ENCODE results near the gene TFAP2E. TPM values are rescaled to one million over a fixed set of nuclear protein-coding genes. Genes with fewer than 3 reads are reported as not detected.

The TFAP2E gene
- total RNA-seq, 1 donor from 2014 or later, result 0.41 TPM

- no peaks in the 10 kb centered on the region for H3K9me3 ChIP-seq (ENCODE audit: insufficient read depth, low read depth, low read length)
- H3K9ac ChIP-seq (ENCODE audit: low read length), result peak overlapping the region; percentile 3
- no peaks in the 10 kb centered on the region for H3K9me3 Mint-ChIP-seq (ENCODE audit: unreplicated experiment)
- no peak overlapping the region for H3K4me3 Mint-ChIP-seq (ENCODE audit: unreplicated experiment)
- peaks cover under 1% of the 10 kb centered on the region for H3K36me3 ChIP-seq (ENCODE audit: insufficient read depth, low read length)
- peaks cover 38% of the 10 kb centered on the region for H3K79me2 ChIP-seq (ENCODE audit: insufficient read depth, low read length)
- no peak overlapping the region for H2AFZ ChIP-seq (ENCODE audit: low read depth, low read length)
- peak overlapping the region; percentile 19 for H3K27ac ChIP-seq (ENCODE audit: low read depth, low read length)
- peaks cover 28% of the 10 kb centered on the region for H3K4me1 ChIP-seq (ENCODE audit: insufficient read depth, low read length)
- H3K4me1 Mint-ChIP-seq (ENCODE audit: low read depth, unreplicated experiment), result peaks cover 29% of the 10 kb centered on the region
- peaks cover 64% of the 10 kb centered on the region for H4K20me1 ChIP-seq (ENCODE audit: insufficient read depth, low read length)
- FAIRE-seq, result peak; percentile 94
- no peak overlapping the region for H3K4me3 ChIP-seq (ENCODE audit: insufficient read depth, low read depth, low read length)
- no peaks in the 10 kb centered on the region for H3K27me3 ChIP-seq (ENCODE audit: insufficient read depth, low read length)
- DNase-seq (ENCODE audit: low read depth), result peak; percentile 75
- no peak for TF ChIP-seq EZH2 (IDR thresholded peaks at IDR 0.05; ENCODE audit: insufficient read depth, low read length)
- TF ChIP-seq CTCF (IDR thresholded peaks at IDR 0.05; ENCODE audit: insufficient read depth, low read depth, low read length), result no peak
- peak overlapping the region; percentile 57 for H3K4me2 ChIP-seq (ENCODE audit: low read length)
- peaks cover 9% of the 10 kb centered on the region for H3K36me3 Mint-ChIP-seq (ENCODE audit: low read depth, unreplicated experiment)
- no peaks in the 10 kb centered on the region for H3K27me3 Mint-ChIP-seq (ENCODE audit: low read depth, unreplicated experiment)
- H3K27ac Mint-ChIP-seq (ENCODE audit: unreplicated experiment), result no peak overlapping the region
Observed at GRCh38 chr1:35539824-35540261, 33.3 kb upstream of the TFAP2E start.

GRCh38 chr1:35544976-35545375 is 28.1 kb upstream of the TFAP2E start:
- no peaks in the 10 kb centered on the region for H3K27me3 ChIP-seq (ENCODE audit: insufficient read depth, low read length)
- H3K27ac ChIP-seq (ENCODE audit: low read depth, low read length), result no peak overlapping the region
- no peak overlapping the region for H3K4me2 ChIP-seq (ENCODE audit: low read length)
- no peak overlapping the region for H3K4me3 ChIP-seq (ENCODE audit: insufficient read depth, low read depth, low read length)
- Mint-ChIP-seq H3K4me3 (ENCODE audit: unreplicated experiment) (peak overlapping the region; percentile 41), H3K27ac (ENCODE audit: unreplicated experiment) (no peak overlapping the region), H3K9me3 (ENCODE audit: unreplicated experiment) (peaks cover 3% of the 10 kb centered on the region), H3K36me3 (ENCODE audit: low read depth, unreplicated experiment) (peaks cover 4% of the 10 kb centered on the region), H3K4me1 (ENCODE audit: low read depth, unreplicated experiment) (peaks cover 12% of the 10 kb centered on the region), H3K27me3 (ENCODE audit: low read depth, unreplicated experiment) (no peaks in the 10 kb centered on the region)
- H3K4me1 ChIP-seq (ENCODE audit: insufficient read depth, low read length), result peaks cover 8% of the 10 kb centered on the region
- TF ChIP-seq CTCF (IDR thresholded peaks at IDR 0.05; ENCODE audit: insufficient read depth, low read depth, low read length) (no peak), EZH2 (IDR thresholded peaks at IDR 0.05; ENCODE audit: insufficient read depth, low read length) (no peak)
- H3K9ac ChIP-seq (ENCODE audit: low read length), result no peak overlapping the region
- peaks cover 44% of the 10 kb centered on the region for H3K79me2 ChIP-seq (ENCODE audit: insufficient read depth, low read length)
- H3K36me3 ChIP-seq (ENCODE audit: insufficient read depth, low read length), result peaks cover 15% of the 10 kb centered on the region
- FAIRE-seq, result no peak
- no peak for DNase-seq (ENCODE audit: low read depth)
- no peak overlapping the region for H2AFZ ChIP-seq (ENCODE audit: low read depth, low read length)
- H4K20me1 ChIP-seq (ENCODE audit: insufficient read depth, low read length), result peaks cover 49% of the 10 kb centered on the region
- H3K9me3 ChIP-seq (ENCODE audit: insufficient read depth, low read depth, low read length), result no peaks in the 10 kb centered on the region

GRCh38 chr1:35546614-35547013 is 26.5 kb upstream of the TFAP2E start:
- Histone ChIP-seq H3K27me3 (ENCODE audit: insufficient read depth, low read length) (no peaks in the 10 kb centered on the region), H3K36me3 (ENCODE audit: insufficient read depth, low read length) (peaks cover 17% of the 10 kb centered on the region), H3K9ac (ENCODE audit: low read length) (no peak overlapping the region), H3K79me2 (ENCODE audit: insufficient read depth, low read length) (peaks cover 42% of the 10 kb centered on the region), H3K4me1 (ENCODE audit: insufficient read depth, low read length) (no peaks in the 10 kb centered on the region), H3K4me3 (ENCODE audit: insufficient read depth, low read depth, low read length) (no peak overlapping the region), H2AFZ (ENCODE audit: low read depth, low read length) (no peak overlapping the region), H3K27ac (ENCODE audit: low read depth, low read length) (no peak overlapping the region), H3K9me3 (ENCODE audit: insufficient read depth, low read depth, low read length) (no peaks in the 10 kb centered on the region), H4K20me1 (ENCODE audit: insufficient read depth, low read length) (peaks cover 36% of the 10 kb centered on the region), H3K4me2 (ENCODE audit: low read length) (no peak overlapping the region)
- no peak overlapping the region for H3K27ac Mint-ChIP-seq (ENCODE audit: unreplicated experiment)
- H3K9me3 Mint-ChIP-seq (ENCODE audit: unreplicated experiment), result peaks cover 3% of the 10 kb centered on the region
- H3K36me3 Mint-ChIP-seq (ENCODE audit: low read depth, unreplicated experiment), result no peaks in the 10 kb centered on the region
- DNase-seq (ENCODE audit: low read depth) (no peak), FAIRE-seq (no peak)
- H3K4me3 Mint-ChIP-seq (ENCODE audit: unreplicated experiment), result no peak overlapping the region
- H3K27me3 Mint-ChIP-seq (ENCODE audit: low read depth, unreplicated experiment), result no peaks in the 10 kb centered on the region
- TF ChIP-seq CTCF (IDR thresholded peaks at IDR 0.05; ENCODE audit: insufficient read depth, low read depth, low read length), result no peak
- no peak for TF ChIP-seq EZH2 (IDR thresholded peaks at IDR 0.05; ENCODE audit: insufficient read depth, low read length)
- H3K4me1 Mint-ChIP-seq (ENCODE audit: low read depth, unreplicated experiment), result peaks cover 6% of the 10 kb centered on the region
